OCI-LY7 (cell line): ENCODE data around the gene CREB1. TPM values are rescaled to one million over a fixed set of nuclear protein-coding genes. Genes with fewer than 3 reads are reported as not detected.

ENCODE experiments used
- BruUV-seq: library from RNA; stranded (reverse); fragments of 400-500 nt; replicated peaks from 2 replicates; lab custom pipeline; 2021; lab: Mats Ljungman, UMichigan
- CTCF ChIA-PET: fragments of 300-600 bp; sonication (Branson Sonifier 250); formaldehyde crosslinking; loops from one replicate; lab custom pipeline; 2022; ENCODE audit warnings: antibody characterized with exemption; ENCODE audit not compliant: unreplicated experiment; lab: Charles Lee
- POLR2A ChIA-PET: fragments of 300-600 bp; sonication (Branson Sonifier 250); formaldehyde crosslinking; loops from one replicate; lab custom pipeline; 2022; ENCODE audit warnings: antibody characterized with exemption; lab: Charles Lee
- DNase-seq: peaks from one replicate; pipeline ENCODE4 v3.0.0-alpha.2; 2015; ENCODE audit warnings: low spot score
- H2AFZ ChIP-seq: fragments of 200-600 bp; sonication (generic), shearing (Covaris generic); 2 replicates; pipeline ENCODE4 v1.6.1; 2014; ENCODE audit warnings: mild to moderate bottlenecking, antibody characterized with exemption, low read length, moderate library complexity
- H3K27ac ChIP-seq: fragments of 200-600 bp; sonication (generic); 2 replicates; pipeline ENCODE4 v1.5.1; 2014; ENCODE audit warnings: mixed run types, low read depth, mild to moderate bottlenecking, moderate library complexity, low read length, inconsistent platforms; ENCODE audit not compliant: poor library complexity, severe bottlenecking
- H3K36me3 ChIP-seq: fragments of 200-600 bp; sonication (generic); 2 replicates; pipeline ENCODE4 v1.6.1; 2014; ENCODE audit warnings: mild to moderate bottlenecking, antibody characterized with exemption, low read length, moderate library complexity, mixed read lengths; ENCODE audit not compliant: insufficient read depth
- H3K4me1 ChIP-seq: fragments of 200-600 bp; sonication (generic); 2 replicates; pipeline ENCODE4 v1.5.1; 2014; ENCODE audit warnings: mild to moderate bottlenecking, low read length; ENCODE audit not compliant: insufficient read depth, poor library complexity, severe bottlenecking
- H3K4me2 ChIP-seq: fragments of 200-600 bp; sonication (generic); 2 replicates; pipeline ENCODE4 v1.6.1; 2014; ENCODE audit warnings: mild to moderate bottlenecking, low read length
- H3K4me3 ChIP-seq: fragments of 200-600 bp; sonication (generic); 2 replicates; pipeline ENCODE4 v1.5.1; 2014; ENCODE audit warnings: mild to moderate bottlenecking, low read depth, low read length; ENCODE audit not compliant: poor library complexity, severe bottlenecking
- H3K79me2 ChIP-seq: fragments of 200-600 bp; sonication (generic); 2 replicates; pipeline ENCODE4 v1.6.1; 2016; ENCODE audit warnings: low read depth, mild to moderate bottlenecking, low read length, moderate library complexity, mixed read lengths; ENCODE audit not compliant: insufficient read depth
- H3K9me2 ChIP-seq: fragments of 200-600 bp; sonication (generic); 2 replicates; pipeline ENCODE4 v1.6.1; 2016; ENCODE audit warnings: mild to moderate bottlenecking, low read length, mixed read lengths; ENCODE audit not compliant: insufficient read depth
- H3K9me3 ChIP-seq: fragments of 200-600 bp; sonication (generic); 2 replicates; pipeline ENCODE4 v1.6.1; 2014; ENCODE audit warnings: mild to moderate bottlenecking, mixed run types, low read length, mixed read lengths
- H4K20me1 ChIP-seq: fragments of 200-600 bp; sonication (generic); 2 replicates; pipeline ENCODE4 v1.6.1; 2014; ENCODE audit warnings: mild to moderate bottlenecking, antibody characterized with exemption, low read length, moderate library complexity, mixed read lengths; ENCODE audit not compliant: insufficient read depth
- CTCF ChIP-seq: fragments of 200-600 bp; sonication (generic); conservative IDR thresholded peaks from 2 replicates; pipeline ENCODE4 v1.5.1; 2014; ENCODE audit warnings: mild to moderate bottlenecking, antibody characterized with exemption, low read length, moderate library complexity, mixed read lengths
- EZH2phosphoT487 ChIP-seq: fragments of 200-600 bp; sonication (generic); IDR thresholded peaks from 2 replicates; pipeline ENCODE4 v1.6.1; 2018; ENCODE audit warnings: low read depth, borderline replicate concordance, mild to moderate bottlenecking, mixed run types, antibody characterized with exemption, low read length, moderate library complexity, mixed read lengths
- intact Hi-C: fragments of 100-400 bp; cut with micrococcal nuclease; formaldehyde crosslinking; loops from one replicate; pipeline ENCODE4 v1.10.0; 2022; ENCODE audit not compliant: unreplicated experiment
- total RNA-seq, 2 experiments: library from RNA; depleted of rRNA in 1 of 2; stranded (reverse); fragments of >200 nt in 1 of 2; shearing (Covaris generic) in 1 of 2; gene quantifications; 2 replicates each; pipeline ENCODE4 v1.2.3, GENCODE V29; 2014 to 2022

The CREB1 gene
- total RNA-seq, 2 experiments from 2014 or later: 54.3 to 84.9 TPM

- no peak for TF ChIP-seq CTCF
- TF ChIP-seq EZH2phosphoT487: no peak
- Histone ChIP-seq H3K9me2 (no peaks in the 10 kb centered on the region), H3K9me3 (no peaks in the 10 kb centered on the region), H3K4me3 (no peak overlapping the region), H3K4me1 (no peaks in the 10 kb centered on the region), H2AFZ (no peak overlapping the region), H3K36me3 (no peaks in the 10 kb centered on the region), H3K79me2 (no peaks in the 10 kb centered on the region), H4K20me1 (no peaks in the 10 kb centered on the region), H3K4me2 (no peak overlapping the region), H3K27ac (no peak overlapping the region)
- no peak for DNase-seq
- ChIA-PET CTCF (no interaction called here), POLR2A (no interaction called here)
- intact Hi-C loops: no loop called here
- no TSS peak for BruUV-seq
These were observed 38.7 kb upstream of the CREB1 start for GRCh38 chr2:207491086-207491485.

GRCh38 chr2:207491956-207492355 is 37.8 kb upstream of the CREB1 start:
- Histone ChIP-seq H3K4me1 (no peaks in the 10 kb centered on the region), H3K36me3 (no peaks in the 10 kb centered on the region), H3K27ac (no peak overlapping the region), H3K4me3 (no peak overlapping the region), H3K4me2 (no peak overlapping the region), H2AFZ (no peak overlapping the region), H3K79me2 (no peaks in the 10 kb centered on the region), H3K9me2 (no peaks in the 10 kb centered on the region), H4K20me1 (no peaks in the 10 kb centered on the region), H3K9me3 (no peaks in the 10 kb centered on the region)
- BruUV-seq: no TSS peak
- CTCF ChIA-PET: interaction anchor here (0.6 kb wide), 1 partner anchor 428 kb away, joined by 4 read pairs; no protein-coding TSS in a partner anchor
- POLR2A ChIA-PET: interaction anchor here (0.5 kb wide), 1 partner anchor 151 kb away, joined by 7 read pairs; no protein-coding TSS in a partner anchor
- intact Hi-C loops: no loop called here
- no peak for DNase-seq
- TF ChIP-seq EZH2phosphoT487 (no peak), CTCF (no peak)

GRCh38 chr2:207492461-207492860 is 37.3 kb upstream of the CREB1 start:
- no peak for TF ChIP-seq CTCF
- no peak for TF ChIP-seq EZH2phosphoT487
- intact Hi-C loops: no loop called here
- ChIA-PET POLR2A (interaction anchor here (0.5 to 0.7 kb wide), 4 partner anchors 10 to 392 kb away, joined by 3 to 7 read pairs (median 4); no protein-coding TSS in a partner anchor), CTCF (interaction anchor here (0.6 kb wide), 1 partner anchor 427 kb away, joined by 4 read pairs; no protein-coding TSS in a partner anchor)
- H3K9me3 ChIP-seq: no peaks in the 10 kb centered on the region
- no peak overlapping the region for H3K4me2 ChIP-seq
- H2AFZ ChIP-seq: no peak overlapping the region
- no peaks in the 10 kb centered on the region for H3K9me2 ChIP-seq
- DNase-seq: no peak
- H3K4me1 ChIP-seq: no peaks in the 10 kb centered on the region
- no peak overlapping the region for H3K27ac ChIP-seq
- H3K79me2 ChIP-seq: no peaks in the 10 kb centered on the region
- no peak overlapping the region for H3K4me3 ChIP-seq
- BruUV-seq: no TSS peak
- no peaks in the 10 kb centered on the region for H3K36me3 ChIP-seq
- H4K20me1 ChIP-seq: no peaks in the 10 kb centered on the region
